ENCODE data around the gene PCP2. TPM values are rescaled to one million over a fixed set of nuclear protein-coding genes. Genes with fewer than 3 reads are reported as not detected.

PCP2 gene
- polyA plus RNA-seq, 2 of the 4 experiments (the other 2 are of a cell fraction), result 0.19 TPM; not detected in 1

- TF ChIP-seq EHF (CRISPR knock-in tag; IDR thresholded peaks at IDR 0.05), result no peak
- TF ChIP-seq HOXA7 (CRISPR knock-in tag; IDR thresholded peaks at IDR 0.05), result no peak
- TF ChIP-seq EHMT2 (IDR thresholded peaks at IDR 0.05; ENCODE audit: low read depth), result no peak
- TF ChIP-seq MAX (IDR thresholded peaks at IDR 0.05), result no peak
- no peak for TF ChIP-seq CBX8 (IDR thresholded peaks at IDR 0.05)
- TF ChIP-seq MAFK (IDR thresholded peaks at IDR 0.05; ENCODE audit: partially characterized antibody), result no peak
Observed at GRCh38 chr19:7657131-7657751, 23.7 kb upstream of the PCP2 start (continued).

GRCh38 chr19:7655581-7655980 lies 22.1 kb upstream of the PCP2 start:
- Histone ChIP-seq H3K9me3 (no peaks in the 10 kb centered on the region), H3K4me2 (no peak overlapping the region), H3K27ac (no peak overlapping the region), H3K4me3 (no peak overlapping the region), H3K4me1 (no peaks in the 10 kb centered on the region)
- ATAC-seq (no peak), FAIRE-seq (no peak), DNase-seq (ENCODE audit: low read depth in 1 of 2, low spot score in 1 of 2) (no peak)
- WGBS (ENCODE audit: missing lambda C conversion rate), result 66% methylated on average over 8 of the region's 8 CpGs
- CTCF ChIA-PET, result interaction anchor here (1.0 to 3.2 kb wide), 5 partner anchors 12 to 145 kb away, joined by 3 to 21 read pairs (median 7); partner anchors contain the start of gene TRAPPC5
- TF ChIP-seq ELK1 (IDR thresholded peaks at IDR 0.05; ENCODE audit: low read depth, low read length) (no peak), EHF (CRISPR knock-in tag; IDR thresholded peaks at IDR 0.05) (no peak), RARB (CRISPR knock-in tag; IDR thresholded peaks at IDR 0.05) (no peak), CBX2 (IDR thresholded peaks at IDR 0.05; ENCODE audit: borderline replicate concordance, low read depth) (no peak), HOXA7 (CRISPR knock-in tag; IDR thresholded peaks at IDR 0.05) (no peak), FOXS1 (CRISPR knock-in tag; IDR thresholded peaks at IDR 0.05) (no peak), CBX8 (IDR thresholded peaks at IDR 0.05) (no peak), HES2 (IDR thresholded peaks at IDR 0.05) (no peak), CHD2 (IDR thresholded peaks at IDR 0.05; ENCODE audit: low read length, partially characterized antibody) (no peak)
- POLR2A ChIA-PET, result no interaction called here

- CTCF ChIA-PET, result interaction anchor here (1.2 to 3.2 kb wide), 4 partner anchors 26 to 144 kb away, joined by 3 to 21 read pairs (median 7); partner anchors contain the start of gene TRAPPC5
- Histone ChIP-seq H3K4me3 (no peak overlapping the region), H3K9me3 (no peaks in the 10 kb centered on the region), H3K27ac (no peak overlapping the region), H3K4me1 (no peaks in the 10 kb centered on the region), H3K4me2 (no peak overlapping the region)
- 63% methylated on average over 8 of the region's 8 CpGs for WGBS (ENCODE audit: missing lambda C conversion rate)
- POLR2A ChIA-PET, result no interaction called here
- no peak for TF ChIP-seq BCL3 (IDR thresholded peaks at IDR 0.05)
- no peak for TF ChIP-seq HOXB13 (CRISPR knock-in tag; IDR thresholded peaks at IDR 0.05; ENCODE audit: low read depth)
- no peak for TF ChIP-seq ZSCAN20 (CRISPR knock-in tag; IDR thresholded peaks at IDR 0.05)
- TF ChIP-seq MAX (IDR thresholded peaks at IDR 0.05), result no peak
- no peak for TF ChIP-seq CEBPB (IDR thresholded peaks at IDR 0.05)
- no peak for TF ChIP-seq POLR2A (IDR thresholded peaks at IDR 0.05; ENCODE audit: low read length)
- TF ChIP-seq HOXA7 (CRISPR knock-in tag; IDR thresholded peaks at IDR 0.05), result no peak
- DNase-seq (ENCODE audit: low read depth in 1 of 2, low spot score in 1 of 2) (no peak), ATAC-seq (no peak), FAIRE-seq (no peak)
Observed at GRCh38 chr19:7654401-7654800, 20.9 kb upstream of the PCP2 start.

GRCh38 chr19:7652061-7652641 lies 18.6 kb upstream of the PCP2 start:
- WGBS (ENCODE audit: missing lambda C conversion rate), result 3% methylated on average over 28 of the region's 28 CpGs
- Histone ChIP-seq H3K4me2 (peak overlapping the region; percentile 71), H3K27ac (peak overlapping the region; percentile 32 to 76; a peak in 5 of 6 replicates), H3K4me1 (no peaks in the 10 kb centered on the region), H3K4me3 (peak overlapping the region; percentile 31; the same call in 1 of the 3 replicates), H3K9me3 (no peaks in the 10 kb centered on the region)
- FAIRE-seq (no peak), DNase-seq (ENCODE audit: low read depth in 1 of 2, low spot score in 1 of 2) (peak; percentile 75 to 85), ATAC-seq (peak; percentile 76 to 84)
- CTCF ChIA-PET, result interaction anchor here (0.6 to 2.1 kb wide), 24 partner anchors 9 to 1349 kb away, joined by 3 to 16 read pairs (median 4); partner anchors contain the start of genes PET100, RETN and XAB2
- POLR2A ChIA-PET, result no interaction called here
- TF ChIP-seq ATOH8 (CRISPR knock-in tag; IDR thresholded peaks at IDR 0.05; ENCODE audit: low read depth) (no peak), ELK1 (IDR thresholded peaks at IDR 0.05; ENCODE audit: low read depth, low read length) (no peak), PHF8 (IDR thresholded peaks at IDR 0.05; ENCODE audit: borderline replicate concordance, low read depth) (no peak), TFCP2L1 (CRISPR knock-in tag; IDR thresholded peaks at IDR 0.05) (no peak), EHMT2 (IDR thresholded peaks at IDR 0.05; ENCODE audit: low read depth) (no peak), SMC3 (IDR thresholded peaks at IDR 0.05) (peak; percentile 86), CTCF (IDR thresholded peaks at IDR 0.05) (peak; percentile 88), ZSCAN20 (CRISPR knock-in tag; IDR thresholded peaks at IDR 0.05) (no peak), CEBPB (IDR thresholded peaks at IDR 0.05) (peak; percentile 50 to 64; a peak in 3 of 4 replicates)

Measured in A549 (cell line).